Stimulated activated CD4-positive, alpha-beta T cell treated with anti-CD3 and anti-CD28 coated beads, Interleukin-15, amount 100 ng/mL, for 1 hour (primary cell): ENCODE measurements around the gene CHCHD3.
"Not testable (repeated sequence)": the region's sequence is repeated elsewhere in the genome, so short reads cannot be mapped to it uniquely, and the experiment has no call there.

ENCODE experiments used
- DNase-seq, 2 donors: peaks; one replicate each; pipeline ENCODE4 v3.0.0-alpha.2; 2020; ENCODE audit warnings: low read depth in 1 of 2, low spot score in 1 of 2

The CHCHD3 gene

GRCh38 chr7:133047321-133047720 is 34.6 kb downstream of the CHCHD3 start:
- DNase-seq, result no peak

- no peak for DNase-seq
These were observed 37.0 kb downstream of the CHCHD3 start for GRCh38 chr7:133044722-133045473.

GRCh38 chr7:133040674-133041073 is 41.2 kb downstream of the CHCHD3 start:
- DNase-seq, result no peak

GRCh38 chr7:133040178-133040577 is 41.7 kb downstream of the CHCHD3 start:
- DNase-seq, result no peak

- DNase-seq, result no peak
These were observed 42.3 kb downstream of the CHCHD3 start for GRCh38 chr7:133039614-133040013.

- no peak for DNase-seq
These were observed 45.6 kb downstream of the CHCHD3 start for GRCh38 chr7:133036289-133036688.

- DNase-seq, result not testable (repeated sequence)
These were observed 46.6 kb downstream of the CHCHD3 start for GRCh38 chr7:133035240-133035639.

- no peak for DNase-seq
These were observed 51.5 kb downstream of the CHCHD3 start for GRCh38 chr7:133030346-133030745.

- DNase-seq, result no peak
These were observed 52.4 kb downstream of the CHCHD3 start for GRCh38 chr7:133029463-133029862.

- no peak for DNase-seq
These were observed 54.5 kb downstream of the CHCHD3 start for GRCh38 chr7:133027397-133027796.

GRCh38 chr7:133026210-133026859 is 55.6 kb downstream of the CHCHD3 start:
- no peak for DNase-seq

GRCh38 chr7:133025056-133025455 is 56.8 kb downstream of the CHCHD3 start:
- no peak for DNase-seq

GRCh38 chr7:133024596-133024995 is 57.3 kb downstream of the CHCHD3 start:
- DNase-seq, result no peak

- DNase-seq, result no peak
These were observed 58.4 kb downstream of the CHCHD3 start for GRCh38 chr7:133023370-133024071.

GRCh38 chr7:133022661-133023060 is 59.2 kb downstream of the CHCHD3 start:
- no peak for DNase-seq

GRCh38 chr7:133021196-133021595 is 60.7 kb downstream of the CHCHD3 start:
- no peak for DNase-seq

GRCh38 chr7:133020496-133020895 is 61.4 kb downstream of the CHCHD3 start:
- no peak for DNase-seq

- DNase-seq, result no peak
These were observed 62.3 kb downstream of the CHCHD3 start for GRCh38 chr7:133019590-133019989.

GRCh38 chr7:133016604-133017003 is 65.3 kb downstream of the CHCHD3 start:
- no peak for DNase-seq

GRCh38 chr7:133015888-133016287 is 66.0 kb downstream of the CHCHD3 start:
- DNase-seq, result no peak

GRCh38 chr7:133011746-133012145 is 70.1 kb downstream of the CHCHD3 start:
- DNase-seq, result no peak
